Stomach (tissue), 9 donors: ENCODE results near the gene RSU1. TPM values are rescaled to one million over a fixed set of nuclear protein-coding genes. Genes with fewer than 3 reads are reported as not detected.

ENCODE experiments used
- DNase-seq, 2 donors: peaks; one replicate each; pipeline versions ENCODE4 v3.0.0 to v3.0.0-alpha.2; 2013 to 2019
- H3K27ac ChIP-seq, 5 donors: fragments of 200-600 bp in 4 of 5; sonication (generic) in 4 of 5; one replicate each; pipeline ENCODE4 v1.5.1; 2013 to 2019; ENCODE audit warnings: mild to moderate bottlenecking in 1 of 5, moderate library complexity in 1 of 5
- H3K27me3 ChIP-seq, 3 donors: fragments of 200-600 bp; sonication (generic); one replicate each; pipeline ENCODE4 v1.5.1; 2017 to 2019; ENCODE audit warnings: mixed run types in 1 of 3
- H3K36me3 ChIP-seq, 4 donors: fragments of 200-600 bp; sonication (generic); 1 replicate in 3 of 4; 2 replicates in 1 of 4; pipeline ENCODE4 v1.5.1; 2016 to 2019
- H3K4me1 ChIP-seq, 4 donors: fragments of 200-600 bp; sonication (generic); one replicate each; pipeline ENCODE4 v1.5.1; 2016 to 2019
- H3K4me3 ChIP-seq, 4 donors: fragments of 200-600 bp; sonication (generic) in 3 of 4; one replicate each; pipeline ENCODE4 v1.5.1; 2016 to 2019; ENCODE audit warnings: mild to moderate bottlenecking in 1 of 4
- H3K9me3 ChIP-seq, 4 donors: fragments of 200-600 bp; sonication (generic); one replicate each; pipeline ENCODE4 v1.5.1; 2016 to 2019
- EP300 ChIP-seq: sonication (generic); formaldehyde crosslinking; IDR thresholded peaks from one replicate; pipeline ENCODE4 v1.6.1; 2017; ENCODE audit warnings: antibody characterized with exemption
- POLR2A ChIP-seq, 4 donors: fragments of 450-650 bp; IDR thresholded peaks; one replicate each; pipeline ENCODE4 v1.6.1; 2016; ENCODE audit warnings: antibody characterized with exemption in 4 of 4, control low read depth in 2 of 4, mild to moderate bottlenecking in 1 of 4, moderate library complexity in 1 of 4
- POLR2AphosphoS5 ChIP-seq, 3 donors: sonication (generic); formaldehyde crosslinking; IDR thresholded peaks; one replicate each; pipeline ENCODE4 v1.6.1; 2016; ENCODE audit warnings: antibody characterized with exemption in 3 of 3
- WGBS, 5 donors: extraction: QIAGEN DNeasy Blood & Tissue Kit in 3 of 5; methylation state at CpG; one replicate each; pipeline versions ENCODE4 v1.1.5 to v1.1.7; 2013 to 2018; 5-methylcytosine and 5-hydroxymethylcytosine counted together
- intact Hi-C: fragments of 100-400 bp; cut with DNase I; formaldehyde crosslinking; loops from one replicate; pipeline ENCODE4 v1.15.1; 2023; ENCODE audit warnings: low total_unique reads
- polyA plus RNA-seq, 3 donors: library from polyadenylated mRNA; stranded (reverse); fragments of 200-250 nt; gene quantifications; one replicate each; pipeline ENCODE4 v1.2.3, GENCODE V29; 2013
- total RNA-seq, 5 donors: library from RNA; depleted of rRNA; stranded (reverse); fragments of >200 nt; gene quantifications; one replicate each; pipeline versions ENCODE4 v1.1.0 to v1.2.3, GENCODE V29; 2014 to 2016
- TF ChIP-seq, protein P1 (sequence below), 7 experiments: fragments of 450-650 bp in 4 of 7; fragments of 200-600 bp in 3 of 7; sonication (generic) in 3 of 7; IDR thresholded peaks; one replicate each; pipeline ENCODE4 v1.5.1; 2016 to 2019; ENCODE audit warnings: antibody characterized with exemption in 7 of 7, control low read depth in 2 of 7, mild to moderate bottlenecking in 1 of 7
- donor health status: healthy with polysubstance abuse.
- donor health status: Bipolar disorder and iron deficiency.
- donor health status: healthy.

RSU1 gene
- total and polyA plus RNA-seq, 8 donors: 8.7 to 43.8 (median 40.4) TPM

DNA sequence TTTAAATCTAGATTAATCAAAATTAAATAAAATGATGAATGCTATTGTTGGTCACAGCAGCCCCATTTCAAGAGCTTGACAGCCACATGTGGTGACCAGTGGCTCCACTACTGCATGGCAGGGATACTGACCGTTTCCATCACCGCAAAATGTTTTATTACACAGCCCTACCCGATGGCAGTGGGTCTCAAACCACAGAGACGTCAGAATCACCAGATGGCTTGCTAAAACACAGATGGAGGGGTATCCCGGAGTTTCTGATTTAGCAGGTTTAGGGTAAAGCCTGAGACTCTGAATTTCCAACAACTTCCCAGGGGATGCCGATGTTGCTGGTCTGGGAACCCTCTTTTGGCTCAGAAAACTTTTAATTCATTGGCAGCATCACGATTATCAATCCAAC, 47.9 kb downstream of the RSU1 start:
- WGBS, 5 donors: 92 to 98% (median 95%) methylated on average over 7 of the region's 7 CpGs
- Histone ChIP-seq H3K4me1 (peaks cover 0 to 15% (median 7%) of the 10 kb centered on the region in 4 donors), H3K27ac (no peak overlapping the region), H3K4me3 (no peak overlapping the region), H3K27me3 (no peaks in the 10 kb centered on the region), H3K9me3 (no peaks in the 10 kb centered on the region), H3K36me3 (peaks cover 0 to 6% (median 0%) of the 10 kb centered on the region in 4 donors)
- DNase-seq: no peak
- no peak for TF ChIP-seq EP300
- TF ChIP-seq, protein P1, sequence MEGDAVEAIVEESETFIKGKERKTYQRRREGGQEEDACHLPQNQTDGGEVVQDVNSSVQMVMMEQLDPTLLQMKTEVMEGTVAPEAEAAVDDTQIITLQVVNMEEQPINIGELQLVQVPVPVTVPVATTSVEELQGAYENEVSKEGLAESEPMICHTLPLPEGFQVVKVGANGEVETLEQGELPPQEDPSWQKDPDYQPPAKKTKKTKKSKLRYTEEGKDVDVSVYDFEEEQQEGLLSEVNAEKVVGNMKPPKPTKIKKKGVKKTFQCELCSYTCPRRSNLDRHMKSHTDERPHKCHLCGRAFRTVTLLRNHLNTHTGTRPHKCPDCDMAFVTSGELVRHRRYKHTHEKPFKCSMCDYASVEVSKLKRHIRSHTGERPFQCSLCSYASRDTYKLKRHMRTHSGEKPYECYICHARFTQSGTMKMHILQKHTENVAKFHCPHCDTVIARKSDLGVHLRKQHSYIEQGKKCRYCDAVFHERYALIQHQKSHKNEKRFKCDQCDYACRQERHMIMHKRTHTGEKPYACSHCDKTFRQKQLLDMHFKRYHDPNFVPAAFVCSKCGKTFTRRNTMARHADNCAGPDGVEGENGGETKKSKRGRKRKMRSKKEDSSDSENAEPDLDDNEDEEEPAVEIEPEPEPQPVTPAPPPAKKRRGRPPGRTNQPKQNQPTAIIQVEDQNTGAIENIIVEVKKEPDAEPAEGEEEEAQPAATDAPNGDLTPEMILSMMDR (IDR thresholded peaks at IDR 0.05): no peak
- no peak for TF ChIP-seq POLR2AphosphoS5 (IDR thresholded peaks at IDR 0.05)
- TF ChIP-seq POLR2A (IDR thresholded peaks at IDR 0.05): no peak
- intact Hi-C loops: no loop called here

DNA sequence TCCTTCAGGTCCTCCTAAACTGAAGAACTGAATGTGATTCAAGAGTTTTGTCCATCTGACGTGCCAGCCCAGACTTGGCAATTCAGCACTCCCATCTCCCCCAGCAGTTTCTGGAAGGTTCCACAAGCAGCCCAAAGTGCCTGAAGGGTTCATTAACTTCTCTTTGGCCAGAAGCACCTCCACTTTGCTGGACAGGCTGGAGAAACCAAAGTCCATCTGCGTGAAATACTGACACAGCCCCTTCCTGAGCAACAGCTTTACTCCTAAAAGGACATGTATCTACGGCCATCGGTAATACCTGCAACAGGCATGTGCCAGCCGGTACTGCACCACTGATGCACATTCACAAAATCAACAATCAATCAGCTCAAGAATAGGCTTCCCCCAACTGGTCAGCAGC, 48.5 kb downstream of the RSU1 start:
- H3K4me1 ChIP-seq: peaks cover 0 to 15% (median 7%) of the 10 kb centered on the region in 4 donors
- no peak for TF ChIP-seq POLR2AphosphoS5 (IDR thresholded peaks at IDR 0.05)
- intact Hi-C loops: no loop called here
- no peak overlapping the region for H3K27ac ChIP-seq
- DNase-seq: no peak
- 94 to 98% (median 97%) methylated on average over 5 of the region's 5 CpGs for WGBS, 5 donors
- H3K27me3 ChIP-seq: no peaks in the 10 kb centered on the region
- H3K4me3 ChIP-seq: no peak overlapping the region
- peaks cover 0 to 10% (median 2%) of the 10 kb centered on the region in 4 donors for H3K36me3 ChIP-seq
- H3K9me3 ChIP-seq: no peaks in the 10 kb centered on the region

DNA sequence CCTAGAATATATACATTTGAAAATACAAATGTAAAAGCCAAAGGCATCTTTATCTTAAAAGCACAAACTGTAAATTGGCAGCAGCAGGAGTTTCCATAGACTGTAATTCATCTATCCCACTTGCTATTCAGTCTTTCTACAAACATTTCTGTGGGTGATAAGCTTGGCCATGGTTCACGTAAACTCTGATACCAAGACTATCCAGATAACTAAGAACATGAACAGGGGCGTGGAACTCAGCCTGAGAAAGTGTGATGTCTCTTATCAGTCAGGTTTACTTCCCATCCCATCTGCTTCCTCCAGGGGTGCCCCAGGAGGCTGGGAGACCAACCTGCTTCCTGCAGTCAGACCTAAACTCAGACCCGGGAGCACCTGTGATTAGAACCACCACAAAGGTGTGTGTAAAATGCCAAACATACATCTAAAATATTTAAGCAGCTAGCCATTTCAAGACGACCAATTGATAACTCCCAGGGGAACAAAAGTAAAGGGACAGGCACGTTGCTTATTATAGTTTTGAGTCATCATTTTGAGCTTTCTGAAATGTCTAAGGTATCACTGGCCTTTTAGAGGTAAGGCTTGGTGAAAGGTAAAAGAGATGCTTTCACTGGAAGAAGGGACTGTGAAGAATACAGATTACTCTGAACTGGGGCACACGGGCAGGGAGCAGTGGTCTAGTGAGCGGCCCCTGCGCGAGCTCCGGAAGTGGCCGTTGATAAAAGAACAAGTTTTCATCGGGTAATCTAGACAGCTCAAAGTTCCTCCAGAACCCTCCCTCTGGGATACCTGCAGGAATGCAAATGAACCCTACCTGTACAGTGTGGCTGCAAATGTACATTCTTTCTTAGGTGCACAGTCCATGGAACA, 51.5 kb downstream of the RSU1 start:
- WGBS, 5 donors: 33 to 56% (median 51%) methylated on average over 12 of the region's 12 CpGs
- peaks cover 4 to 30% (median 21%) of the 10 kb centered on the region in 4 donors for H3K36me3 ChIP-seq
- no peak overlapping the region for H3K4me3 ChIP-seq
- H3K9me3 ChIP-seq: no peaks in the 10 kb centered on the region
- H3K4me1 ChIP-seq: peaks cover 0 to 15% (median 10%) of the 10 kb centered on the region in 4 donors
- intact Hi-C loops: no loop called here
- TF ChIP-seq, protein P1 (IDR thresholded peaks at IDR 0.05): no peak
- no peak overlapping the region for H3K27ac ChIP-seq
- H3K27me3 ChIP-seq: no peaks in the 10 kb centered on the region
- no peak for DNase-seq

DNA sequence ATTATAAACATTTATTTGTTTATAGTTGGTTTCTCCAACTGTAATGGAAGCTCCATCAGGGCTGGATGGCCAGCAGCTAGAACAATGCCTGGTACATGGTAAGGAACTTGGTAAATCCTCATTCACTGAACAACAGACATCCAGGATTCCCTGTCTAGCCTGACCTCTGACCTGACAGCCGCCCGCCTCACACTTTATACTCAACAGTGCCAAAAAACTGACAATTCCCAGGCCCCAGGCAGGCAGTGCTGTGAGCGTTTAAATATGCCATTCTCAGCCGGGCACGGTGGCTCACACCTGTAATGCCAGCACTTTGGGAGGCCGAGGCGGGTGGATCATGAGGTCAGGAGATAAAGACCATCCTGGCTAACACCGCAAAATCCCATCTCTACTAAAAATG, 55.9 kb downstream of the RSU1 start:
- Histone ChIP-seq H3K36me3 (peaks cover 4 to 43% (median 33%) of the 10 kb centered on the region in 4 donors), H3K9me3 (no peaks in the 10 kb centered on the region), H3K4me3 (no peak overlapping the region), H3K27me3 (no peaks in the 10 kb centered on the region), H3K27ac (no peak overlapping the region), H3K4me1 (peaks cover 0 to 15% (median 10%) of the 10 kb centered on the region in 4 donors)
- DNase-seq: no peak
- intact Hi-C loops: no loop called here
- TF ChIP-seq POLR2AphosphoS5 (IDR thresholded peaks at IDR 0.05) (no peak), EP300 (no peak), POLR2A (IDR thresholded peaks at IDR 0.05) (no peak)
- TF ChIP-seq, protein P1 (IDR thresholded peaks at IDR 0.05): no peak
- WGBS, 5 donors: 92 to 95% (median 94%) methylated on average over 8 of the region's 8 CpGs
